ENCODE results near the gene RAB11FIP4. TPM values are rescaled to one million over a fixed set of nuclear protein-coding genes. Genes with fewer than 3 reads are reported as not detected.

Gene RAB11FIP4
- total RNA-seq, 1 donor from 2014 or later, result 0.99 TPM

DNA sequence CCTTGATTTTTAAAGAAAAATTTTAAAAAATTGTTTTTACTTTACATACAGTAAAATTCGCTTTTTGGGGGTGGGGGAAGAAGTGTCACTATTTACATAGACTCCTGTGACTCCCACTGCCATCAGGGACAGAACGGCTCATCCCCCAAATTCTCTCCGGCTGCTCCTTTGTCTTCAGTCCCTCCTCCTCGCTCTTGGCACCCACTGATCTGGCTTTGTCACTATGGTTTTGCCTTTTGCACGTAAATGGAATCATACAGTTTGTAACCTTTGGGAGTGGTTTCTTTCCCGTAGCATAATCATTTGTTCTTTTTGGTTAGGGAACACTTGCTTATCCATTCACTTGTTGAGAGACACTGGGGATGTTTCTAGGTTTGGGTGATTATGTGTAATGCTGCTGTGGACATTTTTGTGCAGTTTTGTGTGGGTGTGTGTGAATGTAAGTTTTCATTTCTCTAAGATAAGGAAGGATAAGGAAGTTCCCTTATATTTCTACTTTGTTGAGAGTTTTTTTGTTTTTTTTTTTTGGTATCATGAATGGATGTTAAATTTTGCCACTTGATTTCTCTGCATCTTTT, 27.4 kb downstream of the RAB11FIP4 start:
- TF ChIP-seq, protein P1, sequence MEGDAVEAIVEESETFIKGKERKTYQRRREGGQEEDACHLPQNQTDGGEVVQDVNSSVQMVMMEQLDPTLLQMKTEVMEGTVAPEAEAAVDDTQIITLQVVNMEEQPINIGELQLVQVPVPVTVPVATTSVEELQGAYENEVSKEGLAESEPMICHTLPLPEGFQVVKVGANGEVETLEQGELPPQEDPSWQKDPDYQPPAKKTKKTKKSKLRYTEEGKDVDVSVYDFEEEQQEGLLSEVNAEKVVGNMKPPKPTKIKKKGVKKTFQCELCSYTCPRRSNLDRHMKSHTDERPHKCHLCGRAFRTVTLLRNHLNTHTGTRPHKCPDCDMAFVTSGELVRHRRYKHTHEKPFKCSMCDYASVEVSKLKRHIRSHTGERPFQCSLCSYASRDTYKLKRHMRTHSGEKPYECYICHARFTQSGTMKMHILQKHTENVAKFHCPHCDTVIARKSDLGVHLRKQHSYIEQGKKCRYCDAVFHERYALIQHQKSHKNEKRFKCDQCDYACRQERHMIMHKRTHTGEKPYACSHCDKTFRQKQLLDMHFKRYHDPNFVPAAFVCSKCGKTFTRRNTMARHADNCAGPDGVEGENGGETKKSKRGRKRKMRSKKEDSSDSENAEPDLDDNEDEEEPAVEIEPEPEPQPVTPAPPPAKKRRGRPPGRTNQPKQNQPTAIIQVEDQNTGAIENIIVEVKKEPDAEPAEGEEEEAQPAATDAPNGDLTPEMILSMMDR (IDR thresholded peaks at IDR 0.05), result no peak
- Mint-ChIP-seq H3K27ac (ENCODE audit: unreplicated experiment) (no peak overlapping the region), H3K9me3 (ENCODE audit: unreplicated experiment) (peaks cover 3% of the 10 kb centered on the region), H3K4me3 (ENCODE audit: unreplicated experiment) (no peak overlapping the region), H3K4me1 (ENCODE audit: unreplicated experiment) (peaks cover 2% of the 10 kb centered on the region), H3K27me3 (ENCODE audit: unreplicated experiment) (peaks cover 30% of the 10 kb centered on the region), H3K36me3 (ENCODE audit: unreplicated experiment) (no peaks in the 10 kb centered on the region)
- no peak for DNase-seq (ENCODE audit: extremely low spot score, unreplicated experiment)

DNA sequence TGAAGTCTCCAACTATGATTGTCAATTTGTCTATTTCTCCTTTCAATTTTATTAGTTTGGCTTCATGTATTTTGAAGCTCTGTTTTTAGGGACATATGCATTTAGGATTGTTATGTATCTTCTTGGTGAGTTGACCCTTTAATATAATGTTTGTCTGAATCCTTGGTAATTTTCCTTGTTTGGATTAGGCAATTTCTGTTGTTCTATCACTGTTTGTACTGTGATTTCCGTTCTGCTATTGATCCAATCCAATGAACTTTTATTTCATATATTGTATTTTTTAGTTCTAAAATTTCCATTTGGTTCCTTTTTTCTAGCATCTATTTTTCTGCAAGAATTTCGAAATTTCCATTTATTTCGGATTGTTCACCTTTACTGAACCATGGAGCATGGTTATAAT, 31.0 kb downstream of the RAB11FIP4 start:
- no peak overlapping the region for H3K27ac Mint-ChIP-seq (ENCODE audit: unreplicated experiment)
- peaks cover 3% of the 10 kb centered on the region for H3K9me3 Mint-ChIP-seq (ENCODE audit: unreplicated experiment)
- DNase-seq (ENCODE audit: extremely low spot score, unreplicated experiment), result no peak
- H3K27me3 Mint-ChIP-seq (ENCODE audit: unreplicated experiment), result peaks cover 28% of the 10 kb centered on the region
- no peaks in the 10 kb centered on the region for H3K36me3 Mint-ChIP-seq (ENCODE audit: unreplicated experiment)
- H3K4me1 Mint-ChIP-seq (ENCODE audit: unreplicated experiment), result no peaks in the 10 kb centered on the region
- TF ChIP-seq, protein P1 (IDR thresholded peaks at IDR 0.05), result no peak
- H3K4me3 Mint-ChIP-seq (ENCODE audit: unreplicated experiment), result no peak overlapping the region

DNA sequence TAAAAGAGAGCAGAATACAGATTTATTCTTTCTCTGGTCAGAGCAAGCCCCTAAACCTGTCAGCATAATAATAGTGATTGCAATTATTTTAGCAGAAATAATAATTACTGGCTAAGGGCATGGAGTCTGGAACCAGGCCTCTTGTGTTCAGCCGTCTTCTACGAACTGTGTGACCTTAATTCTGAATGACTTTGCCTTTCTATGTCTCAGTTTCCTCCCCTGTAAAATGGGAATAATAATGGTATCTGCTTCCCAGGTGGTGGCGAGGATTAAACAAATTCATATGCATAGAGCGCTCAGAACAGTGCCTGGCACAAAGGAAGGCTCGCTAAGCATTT, 33.4 kb downstream of the RAB11FIP4 start:
- TF ChIP-seq, protein P1 (IDR thresholded peaks at IDR 0.05), result no peak
- Mint-ChIP-seq H3K4me3 (ENCODE audit: unreplicated experiment) (no peak overlapping the region), H3K36me3 (ENCODE audit: unreplicated experiment) (no peaks in the 10 kb centered on the region), H3K4me1 (ENCODE audit: unreplicated experiment) (no peaks in the 10 kb centered on the region), H3K9me3 (ENCODE audit: unreplicated experiment) (peaks cover 3% of the 10 kb centered on the region), H3K27ac (ENCODE audit: unreplicated experiment) (no peak overlapping the region), H3K27me3 (ENCODE audit: unreplicated experiment) (peaks cover 26% of the 10 kb centered on the region)
- DNase-seq (ENCODE audit: extremely low spot score, unreplicated experiment), result no peak

DNA sequence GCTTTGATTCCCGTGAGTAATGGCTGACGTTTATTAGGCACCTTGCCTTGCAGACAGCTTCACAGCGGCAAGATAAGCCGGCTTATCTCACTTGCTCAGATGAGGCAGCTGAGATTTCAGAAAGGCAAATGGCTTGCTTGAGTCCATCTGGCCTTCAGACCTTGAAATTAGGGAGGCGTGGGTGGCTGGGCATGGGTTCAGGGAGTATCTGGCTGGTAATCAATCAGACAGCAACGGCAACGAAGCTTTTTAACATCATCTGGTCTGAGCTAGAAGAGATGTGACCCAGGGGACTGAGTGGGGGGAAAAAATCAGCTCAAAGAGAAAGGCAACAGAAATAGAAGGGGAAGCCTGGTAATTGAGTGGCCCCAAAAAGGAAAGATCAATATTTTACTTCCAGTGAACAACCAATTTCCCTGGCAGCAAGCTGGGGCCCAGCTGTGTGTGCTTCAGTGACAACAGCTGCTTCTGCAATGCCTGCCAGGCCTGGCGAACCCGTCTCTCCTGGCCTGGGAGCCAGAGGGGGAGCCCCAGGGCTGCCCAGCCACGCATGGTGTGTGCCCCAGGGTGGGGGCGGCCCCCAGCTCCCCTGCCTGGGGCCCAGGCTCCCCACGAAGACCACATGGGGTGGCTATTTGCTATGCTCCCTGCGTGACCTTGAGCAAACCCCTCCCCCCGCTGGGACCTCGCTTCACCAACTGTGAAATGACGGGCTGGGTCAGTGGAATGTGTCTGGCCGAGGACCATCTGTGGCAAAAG, 34.0 kb downstream of the RAB11FIP4 start:
- Mint-ChIP-seq H3K4me1 (ENCODE audit: unreplicated experiment) (no peaks in the 10 kb centered on the region), H3K36me3 (ENCODE audit: unreplicated experiment) (no peaks in the 10 kb centered on the region), H3K9me3 (ENCODE audit: unreplicated experiment) (peaks cover 3% of the 10 kb centered on the region), H3K27me3 (ENCODE audit: unreplicated experiment) (peaks cover 27% of the 10 kb centered on the region), H3K27ac (ENCODE audit: unreplicated experiment) (no peak overlapping the region), H3K4me3 (ENCODE audit: unreplicated experiment) (no peak overlapping the region)
- DNase-seq (ENCODE audit: extremely low spot score, unreplicated experiment), result no peak
- TF ChIP-seq, protein P1 (IDR thresholded peaks at IDR 0.05), result no peak

DNA sequence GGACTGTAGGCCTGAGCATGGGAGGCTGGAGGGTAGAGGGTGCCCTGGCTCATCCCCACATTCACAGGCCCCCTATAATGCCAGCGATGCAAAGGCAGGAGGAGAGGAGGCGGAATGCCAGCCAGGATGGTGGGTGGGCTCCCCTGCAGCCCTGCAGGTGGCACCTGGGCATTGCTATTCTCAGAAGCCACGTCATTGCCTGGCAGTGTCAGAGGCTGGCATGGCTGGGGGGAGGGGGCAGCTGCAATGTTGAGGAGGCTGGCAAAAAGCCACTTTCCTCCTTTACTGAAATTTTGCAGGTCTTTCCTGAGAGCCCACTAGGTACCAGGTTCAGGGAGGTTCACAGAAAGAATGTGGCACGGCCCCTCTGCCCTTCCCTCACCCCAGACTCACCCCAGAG, 36.2 kb downstream of the RAB11FIP4 start:
- TF ChIP-seq, protein P1 (IDR thresholded peaks at IDR 0.05), result no peak
- no peak for DNase-seq (ENCODE audit: extremely low spot score, unreplicated experiment)
- Mint-ChIP-seq H3K27ac (ENCODE audit: unreplicated experiment) (no peak overlapping the region), H3K36me3 (ENCODE audit: unreplicated experiment) (no peaks in the 10 kb centered on the region), H3K27me3 (ENCODE audit: unreplicated experiment) (peaks cover 45% of the 10 kb centered on the region), H3K4me3 (ENCODE audit: unreplicated experiment) (no peak overlapping the region), H3K4me1 (ENCODE audit: unreplicated experiment) (peaks cover 3% of the 10 kb centered on the region), H3K9me3 (ENCODE audit: unreplicated experiment) (no peaks in the 10 kb centered on the region)

Measured in osteocyte (in vitro differentiated cells).